NCI-H2196 treated with DMSO at 0.1 percent for 48 hours (cell line): ENCODE results near the gene PMF1.

ENCODE experiments used
- DNase-seq: peaks from one replicate; lab custom pipeline; 2025; ENCODE audit not compliant: unreplicated experiment; lab: John Stamatoyannopoulos, UW

The PMF1 gene

DNA sequence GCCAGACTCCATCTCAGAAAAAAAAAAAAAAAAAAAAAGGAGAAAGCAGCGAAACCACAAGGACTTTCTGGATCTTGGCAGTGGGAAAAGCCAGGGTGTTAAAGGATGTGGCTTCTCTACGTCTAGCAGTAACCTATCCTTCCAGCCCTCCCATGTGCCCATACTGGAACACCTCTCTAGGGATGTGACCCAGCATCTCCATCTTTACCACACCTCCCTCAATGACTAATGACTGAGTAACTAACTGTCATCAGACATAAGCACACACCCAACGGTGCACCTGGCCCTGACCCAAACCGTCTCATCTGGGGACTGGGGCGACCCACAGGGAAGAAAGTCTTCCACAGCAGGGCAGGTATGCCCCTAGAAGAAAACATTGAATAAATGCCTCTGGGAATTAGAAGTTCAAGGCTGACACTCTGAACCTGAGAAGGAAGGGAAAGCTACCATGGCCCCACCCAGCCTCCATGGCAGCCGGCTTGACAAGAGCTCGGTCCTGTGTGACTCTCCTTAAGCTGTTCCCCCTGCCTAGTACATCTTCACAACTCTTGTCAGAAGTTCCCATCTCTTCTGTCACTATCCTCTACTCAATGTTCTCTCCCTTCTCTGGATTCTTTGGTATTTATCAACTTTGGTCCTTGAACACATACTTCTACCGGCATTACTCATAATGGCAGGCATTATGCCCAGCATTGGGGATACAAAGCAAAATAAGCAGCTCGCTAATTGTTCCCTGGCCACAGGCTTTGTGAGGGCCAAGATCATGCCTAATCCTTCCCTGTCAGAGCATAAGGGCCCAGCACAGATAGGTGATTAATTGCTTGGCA is 49.9 kb downstream of the PMF1 start:
- no peak for DNase-seq

DNA sequence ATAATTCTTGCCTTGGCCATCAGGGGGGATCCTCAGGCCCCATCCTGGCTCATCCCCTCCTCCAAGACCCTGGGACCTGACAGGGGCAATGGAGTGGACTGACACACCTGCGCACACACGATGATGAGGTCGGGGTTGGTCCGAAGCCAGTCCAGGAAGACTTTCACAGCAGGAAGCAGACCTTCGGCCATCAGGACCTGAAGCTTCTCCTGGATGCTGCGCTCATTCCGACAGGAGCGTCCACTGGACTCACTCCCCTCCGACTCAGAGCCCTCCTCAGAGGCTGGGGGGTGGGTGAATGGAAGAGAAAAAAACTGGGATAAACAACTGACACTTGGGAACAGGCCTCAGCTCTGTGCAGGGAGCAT is 50.5 kb downstream of the PMF1 start:
- no peak for DNase-seq

DNA sequence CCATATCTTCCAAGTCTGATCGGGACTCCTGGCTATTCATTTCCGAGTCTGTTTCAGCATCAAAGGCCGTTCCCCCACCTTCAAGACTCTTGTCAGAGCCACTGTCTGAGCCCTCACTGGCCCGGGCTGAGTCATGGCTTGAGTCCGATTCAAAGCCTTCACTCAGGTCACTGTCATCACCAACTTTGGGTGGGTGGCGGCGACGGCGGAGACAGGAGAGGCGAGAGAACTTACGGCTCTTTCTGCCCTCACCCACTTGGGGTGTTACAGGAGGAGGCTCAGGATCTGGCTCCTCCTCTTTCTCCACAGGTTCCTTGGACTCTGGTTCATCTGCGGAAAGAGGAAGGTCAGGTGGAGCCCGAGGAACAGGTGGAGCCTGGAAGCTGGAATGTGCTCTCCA is 53.2 kb downstream of the PMF1 start:
- DNase-seq = no peak

DNA sequence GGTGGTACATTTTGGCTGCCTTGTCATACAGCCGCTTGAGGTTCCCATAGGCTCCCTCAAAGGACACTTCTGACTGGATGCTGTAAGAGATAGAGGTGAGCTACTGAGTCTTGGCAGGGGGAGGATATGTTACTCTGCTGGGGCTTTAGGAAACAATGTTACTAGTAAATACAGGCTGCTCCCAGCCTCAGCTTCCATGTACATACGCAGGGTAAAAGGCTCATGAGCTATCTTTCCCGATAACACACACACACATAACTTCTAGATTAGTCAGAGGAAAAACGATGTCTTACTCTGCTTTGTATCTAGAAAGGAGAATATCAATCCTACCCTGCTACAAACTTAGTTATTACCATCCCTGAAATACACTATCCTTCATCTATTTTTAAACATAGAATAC is 55.5 kb downstream of the PMF1 start:
- DNase-seq = no peak

DNA sequence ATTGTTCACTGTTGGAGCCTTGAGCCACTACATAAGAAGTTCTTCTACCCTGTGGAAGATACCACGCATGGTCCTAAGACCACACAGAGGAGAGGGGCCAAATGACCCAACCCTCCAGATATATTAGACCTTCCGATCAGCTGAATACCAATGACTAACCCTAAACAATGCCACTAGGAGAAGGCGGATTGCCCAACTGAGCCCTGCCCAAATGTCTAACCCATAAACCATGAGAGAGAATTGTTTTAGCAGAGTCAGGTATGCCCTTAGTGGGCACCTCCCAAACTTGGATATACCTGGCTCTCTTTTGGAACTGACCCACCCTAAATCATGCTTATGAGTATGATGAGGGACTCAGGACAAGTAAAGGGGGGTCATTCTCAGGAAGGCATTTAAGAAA is 57.5 kb downstream of the PMF1 start:
- no peak for DNase-seq

DNA sequence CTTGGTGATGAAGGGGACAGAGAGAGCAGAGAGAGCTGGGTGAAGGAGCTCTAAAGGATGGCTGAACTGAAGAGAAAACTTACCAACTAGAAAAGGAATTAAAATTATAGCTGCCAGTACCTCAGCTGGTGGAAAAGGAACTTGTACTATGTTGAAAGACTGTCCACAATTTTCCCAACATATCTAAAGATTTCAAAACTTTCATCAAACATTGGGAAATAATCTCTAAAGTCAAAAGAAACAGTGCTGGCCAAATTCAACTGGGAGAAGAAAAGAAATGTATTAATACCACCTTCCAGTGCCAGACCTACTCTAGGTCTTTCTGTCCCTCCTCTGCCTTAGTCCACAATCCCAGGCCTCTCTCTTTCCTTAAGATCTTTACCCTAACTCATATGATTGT is 63.7 kb downstream of the PMF1 start:
- DNase-seq = no peak

DNA sequence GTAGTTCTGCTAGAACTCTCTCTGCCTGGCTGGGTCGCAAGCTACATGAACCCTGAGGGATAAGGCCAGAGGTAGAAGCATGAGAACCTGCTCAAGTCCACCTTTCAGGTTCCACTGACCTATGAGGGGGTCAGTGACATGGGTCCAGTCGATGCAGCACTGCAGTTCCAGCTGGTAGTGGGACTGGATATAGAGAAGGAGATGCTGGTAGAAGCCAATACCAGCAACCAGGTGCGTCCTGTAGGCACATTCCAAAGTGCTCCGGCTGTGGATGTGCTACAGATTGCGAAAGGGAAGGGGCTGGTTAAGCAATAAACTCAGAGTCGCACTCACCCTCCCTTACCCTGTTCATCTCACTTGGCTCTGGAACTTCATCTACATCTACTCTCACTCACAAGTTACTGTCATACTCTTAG is 64.2 kb downstream of the PMF1 start:
- no peak for DNase-seq

DNA sequence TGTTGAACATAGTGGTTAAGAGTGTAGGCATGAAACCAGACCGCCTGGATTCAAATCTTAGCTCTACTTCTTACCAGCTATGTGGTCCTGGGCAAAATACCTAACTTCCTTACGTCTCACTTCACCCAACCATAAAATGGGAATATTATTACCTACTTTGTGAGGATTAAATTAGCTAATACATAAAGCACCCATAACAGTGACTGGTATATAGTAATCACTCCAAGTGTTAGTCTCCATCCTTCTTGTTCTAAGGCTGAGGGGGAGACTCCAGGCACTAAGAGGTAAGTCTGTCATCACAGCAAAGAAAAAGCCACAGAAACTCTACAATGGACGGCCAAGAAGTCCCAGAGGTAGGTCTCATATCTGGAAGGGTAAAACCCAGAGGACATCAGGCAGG is 67.0 kb downstream of the PMF1 start:
- DNase-seq = no peak

DNA sequence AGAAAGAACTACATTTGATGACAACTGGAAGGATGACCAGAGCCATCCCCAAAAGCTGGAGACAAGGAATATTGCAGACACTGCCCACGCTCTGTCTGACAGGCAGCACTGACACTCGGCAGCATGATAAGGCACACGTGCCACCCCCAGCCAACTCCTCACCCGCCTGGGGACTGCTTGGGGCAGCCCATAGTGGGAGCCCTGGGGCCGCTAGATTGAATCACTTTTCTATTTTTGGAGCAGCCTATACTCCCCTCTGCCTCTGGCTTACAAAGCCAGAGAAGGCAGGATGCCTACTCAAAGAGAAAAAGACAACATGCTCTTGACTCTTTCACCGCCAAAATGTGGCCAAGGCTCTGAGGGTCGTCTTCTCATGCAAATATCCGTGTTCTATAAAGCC is 68.5 kb downstream of the PMF1 start:
- no peak for DNase-seq

DNA sequence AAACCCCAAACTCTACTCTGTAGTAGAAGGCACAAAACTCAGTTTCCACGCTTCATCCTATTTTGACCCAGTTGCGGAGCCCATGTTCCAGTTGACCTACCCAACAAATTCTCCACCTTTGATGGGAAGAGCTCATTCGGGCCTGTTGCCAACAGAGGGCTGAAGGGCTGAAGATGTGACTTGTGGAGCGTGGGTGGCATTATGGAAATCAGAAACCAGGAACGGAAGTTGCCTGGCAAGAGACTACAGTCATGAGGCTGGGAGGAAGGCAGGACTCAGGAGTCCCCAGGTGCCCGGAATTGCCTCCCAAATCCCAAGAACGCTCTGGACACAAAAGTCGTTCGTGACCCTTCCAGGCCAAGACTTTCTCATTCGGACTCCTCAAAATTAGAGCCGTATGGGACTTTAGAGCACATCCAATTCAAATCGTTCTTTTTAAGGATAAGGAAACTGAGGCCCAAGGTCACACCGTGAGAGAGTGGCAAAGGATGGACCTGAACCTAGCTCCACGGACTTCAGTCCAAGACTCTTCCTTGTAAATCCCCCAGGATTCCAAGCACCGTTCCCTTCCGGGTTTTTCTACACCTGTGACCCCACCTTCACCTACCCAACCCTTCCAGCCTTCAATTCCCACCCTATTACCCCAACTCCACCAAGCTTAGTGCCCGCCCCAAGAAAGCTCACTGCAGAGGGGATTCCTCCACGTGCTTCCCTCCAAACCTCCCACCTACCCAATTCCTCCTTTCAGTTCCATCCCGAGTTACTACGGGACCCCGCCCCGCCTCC is 69.1 kb downstream of the PMF1 start:
- peak; percentile 25 for DNase-seq

DNA sequence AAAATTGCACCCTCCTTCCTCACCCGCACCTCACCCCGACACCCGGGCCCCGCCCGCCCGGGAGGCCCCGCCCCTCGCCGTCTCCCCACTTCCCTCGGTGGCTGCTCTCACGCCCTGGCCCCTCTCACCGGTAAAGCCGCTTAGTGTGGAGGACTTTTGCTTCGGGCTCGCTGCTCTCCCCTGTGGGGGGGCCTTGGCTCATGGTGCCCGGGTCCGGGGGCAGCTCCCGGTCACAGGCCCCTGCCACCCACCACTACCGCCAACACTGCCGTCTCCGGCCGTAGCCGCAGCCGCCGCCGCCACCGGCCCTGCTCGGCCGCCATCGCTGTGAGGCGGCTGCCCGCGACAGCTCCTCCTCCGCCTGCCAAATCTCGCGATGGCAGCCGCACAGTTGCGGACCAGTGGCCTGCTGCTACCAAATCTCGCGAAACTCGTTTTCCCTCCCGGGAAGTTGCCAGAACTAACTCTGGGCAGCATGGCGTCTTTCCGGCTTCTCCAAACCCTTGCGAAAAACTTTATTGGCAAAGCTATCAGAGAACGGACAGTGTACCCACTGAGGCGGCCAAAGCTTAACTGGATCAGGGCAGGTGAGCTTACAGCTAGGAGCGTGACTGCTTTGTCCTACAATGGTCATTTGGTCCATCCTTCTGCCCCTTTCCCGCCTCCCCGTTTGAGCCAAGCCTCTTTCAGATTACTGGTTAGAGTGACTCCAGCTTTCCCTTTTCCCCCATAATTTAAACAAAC is 69.8 kb downstream of the PMF1 start, which contains the start of gene SMG5:
Gene SMG5, minus strand, starts transcription at position 347 of the 744 bp plus-strand sequence. Its CDS starts 145 bp downstream, at position 202.
- peak; percentile 95 for DNase-seq

DNA sequence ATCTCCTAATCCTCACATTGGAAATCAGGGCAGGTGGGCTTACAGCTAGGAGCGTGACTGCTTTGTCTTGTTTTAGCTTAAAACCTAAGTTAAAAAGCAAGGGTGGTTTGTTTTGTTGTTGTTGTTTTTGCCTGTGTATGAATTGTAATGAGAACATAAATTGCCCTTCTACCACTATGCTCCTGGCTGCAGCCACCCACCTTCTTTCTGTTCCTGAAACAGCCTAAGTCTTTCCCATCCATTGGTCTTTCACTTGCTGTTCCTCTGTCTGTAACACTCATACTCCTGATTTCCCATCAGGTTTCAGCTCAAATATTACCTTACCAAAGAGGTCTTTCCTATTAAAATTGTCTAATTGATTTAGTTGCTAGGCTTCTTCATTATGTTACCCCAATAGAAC is 70.7 kb downstream of the PMF1 start:
- no peak for DNase-seq

DNA sequence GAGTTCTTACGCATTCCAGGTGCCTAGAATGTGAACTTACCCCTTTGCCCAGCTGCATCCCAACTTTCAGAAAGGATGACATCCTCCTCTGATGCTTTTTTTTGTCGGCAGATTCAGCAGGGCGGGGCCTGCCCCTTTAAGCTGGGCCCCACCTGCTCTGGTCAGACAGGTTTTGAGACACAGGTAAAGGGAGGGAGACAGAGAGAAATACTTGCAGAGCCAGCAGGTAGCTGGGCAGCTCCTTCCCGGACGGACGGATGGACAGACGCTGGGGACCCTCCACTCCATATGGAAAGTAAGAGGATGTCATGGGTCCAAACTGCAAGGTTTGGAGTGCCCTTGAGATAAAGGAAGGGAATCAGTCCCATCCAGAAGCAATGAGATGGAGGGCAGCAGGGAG is 71.3 kb downstream of the PMF1 start, which contains the start of gene TMEM79:
Gene TMEM79, plus strand, starts transcription at position 214 of the 400 bp plus-strand sequence. CDS start 902 bp downstream, outside the sequence.
- no peak for DNase-seq

DNA sequence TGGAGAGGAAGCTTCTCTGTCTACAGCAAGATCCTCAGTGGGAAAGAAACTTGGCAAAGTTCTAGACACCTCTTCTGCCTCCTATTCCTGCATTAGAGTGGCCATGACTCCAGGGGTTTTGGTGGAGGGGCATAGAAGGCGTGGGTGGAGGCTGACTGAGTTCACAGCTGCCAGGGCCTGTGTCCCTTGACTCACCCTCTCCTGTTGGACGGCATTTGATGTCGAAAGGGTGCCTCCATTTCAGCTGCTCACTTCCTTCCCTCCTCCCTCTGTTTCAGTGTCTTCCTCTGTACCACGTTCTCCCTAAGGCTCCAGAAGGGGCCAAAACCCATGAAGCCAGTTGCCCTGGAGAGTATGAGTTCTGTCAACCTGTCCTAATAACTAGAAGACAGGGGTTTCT is 72.0 kb downstream of the PMF1 start:
- no peak for DNase-seq

DNA sequence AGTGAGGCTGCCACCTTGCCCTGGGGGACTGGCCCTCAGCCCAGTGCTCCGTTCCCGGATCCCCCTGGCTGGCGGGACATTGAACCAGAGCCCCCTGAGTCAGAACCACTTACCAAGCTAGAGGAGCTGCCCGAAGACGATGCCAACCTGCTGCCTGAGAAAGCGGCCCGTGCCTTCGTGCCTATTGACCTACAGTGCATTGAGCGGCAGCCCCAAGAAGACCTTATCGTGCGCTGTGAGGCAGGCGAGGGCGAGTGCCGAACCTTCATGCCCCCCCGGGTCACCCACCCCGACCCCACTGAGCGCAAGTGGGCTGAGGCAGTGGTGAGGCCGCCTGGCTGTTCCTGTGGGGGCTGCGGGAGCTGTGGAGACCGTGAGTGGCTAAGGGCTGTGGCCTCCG is 72.6 kb downstream of the PMF1 start:
- DNase-seq = no peak

DNA sequence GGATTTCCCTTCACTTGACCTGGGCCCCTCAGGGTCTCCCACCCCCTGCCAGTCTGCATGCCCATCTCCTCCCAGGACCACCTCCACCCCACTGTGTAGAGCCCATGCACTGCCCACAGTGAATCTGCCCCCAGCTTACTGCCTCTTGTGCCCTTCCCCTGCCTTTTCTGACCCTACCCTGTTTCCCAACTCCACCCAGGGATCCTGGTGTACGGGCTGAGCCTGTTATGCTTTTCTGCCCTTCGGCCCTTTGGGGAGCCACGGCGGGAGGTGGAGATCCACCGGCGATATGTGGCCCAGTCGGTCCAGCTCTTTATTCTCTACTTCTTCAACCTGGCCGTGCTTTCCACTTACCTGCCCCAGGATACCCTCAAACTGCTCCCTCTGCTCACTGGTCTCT is 73.3 kb downstream of the PMF1 start:
- DNase-seq = no peak
